Stimulated activated CD8-positive, alpha-beta memory T cell treated with anti-CD3 and anti-CD28 coated beads, Interleukin-2, amount 100 ng/mL, for 1 hour (primary cell): ENCODE data around the gene NHLH2.

ENCODE experiments used
- DNase-seq, 2 donors: peaks; one replicate each; pipeline ENCODE4 v3.0.0-alpha.2; 2020; ENCODE audit warnings: low read depth in 2 of 2

Gene NHLH2

DNA sequence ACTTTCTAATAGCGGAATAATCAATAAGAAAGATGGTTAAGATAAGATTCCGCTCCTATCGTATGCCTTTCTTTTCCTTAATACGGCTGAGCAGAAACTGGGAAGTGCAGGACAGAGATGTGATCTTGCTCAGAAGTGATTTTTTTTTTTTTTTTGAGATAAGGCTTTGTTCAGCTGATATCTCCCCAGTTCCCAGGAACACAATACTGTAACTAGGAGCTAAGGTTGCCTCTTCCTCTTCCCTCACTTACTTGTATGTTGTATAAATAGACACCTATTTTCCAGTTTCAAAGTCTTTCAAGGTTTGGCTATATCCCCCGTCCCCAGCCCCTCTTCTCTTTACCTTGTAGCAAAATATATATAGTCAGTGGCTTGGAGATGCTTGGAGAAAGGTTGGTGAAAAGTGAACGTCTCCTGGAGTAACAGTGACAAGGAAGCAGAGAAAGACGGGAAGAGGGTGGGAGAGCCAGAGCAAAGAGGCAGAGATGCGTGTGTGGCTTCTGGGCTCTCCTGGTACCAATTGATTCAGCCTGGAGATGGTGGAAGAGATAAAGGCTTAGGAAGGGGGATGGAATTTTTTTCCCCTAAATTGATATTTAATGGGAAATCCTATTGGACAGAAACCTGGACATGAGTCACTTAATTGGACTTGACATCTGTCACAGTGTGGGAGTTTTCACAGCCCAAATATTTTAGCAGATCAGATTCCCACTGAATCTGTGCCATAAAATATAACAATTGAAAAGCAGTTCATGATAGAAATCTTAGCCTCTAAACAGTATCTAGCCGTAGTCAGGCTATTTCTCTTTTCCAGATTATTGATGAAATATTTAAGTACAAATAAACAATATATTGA, at the start of gene NHLH2:
Gene NHLH2 (minus strand): TSS at position 522 of the 856 bp plus-strand sequence. CDS start 2,754 bp downstream, outside the sequence.
- no peak for DNase-seq

DNA sequence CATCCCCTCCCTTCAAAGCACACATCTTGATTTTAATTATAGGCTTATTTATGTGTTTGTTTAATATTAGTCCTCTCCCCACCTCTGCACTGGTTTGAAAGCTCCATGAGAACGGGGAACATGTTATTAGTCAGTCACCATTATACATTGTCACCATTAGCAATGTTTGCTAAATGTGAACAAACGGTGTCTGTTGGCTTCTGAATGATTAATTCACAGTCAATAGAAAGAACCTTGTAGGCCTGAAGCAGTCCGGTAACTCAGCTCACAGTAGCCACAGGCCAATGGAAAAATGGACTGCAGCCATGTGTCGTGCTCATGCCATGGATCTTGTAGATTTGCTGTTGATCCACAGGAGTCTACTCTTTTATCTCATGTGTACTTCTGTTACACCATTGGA, 49.7 kb upstream of the NHLH2 start:
- DNase-seq: no peak

DNA sequence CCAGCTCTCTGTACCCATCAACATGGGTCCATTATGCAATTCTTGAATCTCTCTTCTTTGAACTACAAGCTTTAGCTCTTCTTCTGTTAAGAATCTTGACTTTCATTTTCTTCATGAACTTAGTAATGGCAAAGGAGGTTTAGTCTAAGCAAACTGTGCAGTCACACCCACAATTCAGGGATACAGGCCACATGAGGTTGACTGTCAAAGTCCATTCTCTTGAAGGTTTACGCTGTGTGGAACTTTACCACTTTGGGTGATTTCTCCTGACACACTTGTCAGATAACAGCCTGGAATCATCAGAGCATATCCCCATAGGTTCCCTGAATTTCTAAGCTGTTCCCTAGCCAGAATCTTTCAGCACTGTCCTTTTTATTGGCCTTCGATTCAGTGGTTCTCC, 48.0 kb upstream of the NHLH2 start:
- no peak for DNase-seq

DNA sequence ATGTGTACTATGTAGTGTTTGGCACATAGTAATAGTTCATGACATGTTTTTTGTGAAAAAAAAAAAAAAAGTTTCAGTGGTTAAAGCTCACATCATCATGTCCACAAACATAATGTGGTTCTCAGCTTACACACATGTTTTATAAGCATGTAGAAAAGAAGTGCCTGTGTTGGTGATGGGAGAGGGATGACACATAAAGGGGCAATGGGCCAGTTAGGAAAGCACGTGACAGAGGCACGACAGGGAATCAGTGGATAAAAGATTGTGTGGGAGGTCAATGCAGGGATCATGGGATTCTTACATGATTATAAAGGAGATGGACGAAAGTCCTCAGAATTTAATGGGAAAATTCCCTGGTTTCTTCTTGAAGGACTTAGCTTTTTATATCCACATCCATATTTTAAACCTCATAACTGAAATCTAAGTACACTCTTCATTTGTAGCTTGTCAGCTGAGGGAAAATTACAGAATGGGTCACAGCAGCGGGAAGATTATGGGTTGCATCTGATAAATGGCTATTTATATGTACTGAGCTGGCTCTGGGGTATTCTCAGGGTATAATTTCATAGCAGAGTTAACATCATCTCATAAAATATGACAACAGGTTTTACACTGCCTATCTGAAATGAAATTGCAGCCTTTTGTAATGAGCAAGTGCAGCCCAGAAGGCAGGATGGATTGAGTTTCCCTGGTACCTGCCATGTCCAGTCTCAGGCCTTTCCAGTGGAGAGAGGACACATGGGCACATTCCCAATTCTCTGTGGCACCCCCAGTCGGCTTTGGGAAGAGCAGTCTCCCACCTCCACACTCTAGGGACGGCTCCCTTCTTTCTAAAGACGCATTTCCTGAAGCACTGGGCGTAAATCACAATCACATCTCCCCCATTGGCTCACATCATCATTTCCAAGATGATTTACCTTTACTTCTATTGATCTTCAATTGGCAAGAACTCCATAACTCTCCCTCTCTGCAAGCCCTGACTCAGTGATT, 42.3 kb upstream of the NHLH2 start:
- DNase-seq: no peak

DNA sequence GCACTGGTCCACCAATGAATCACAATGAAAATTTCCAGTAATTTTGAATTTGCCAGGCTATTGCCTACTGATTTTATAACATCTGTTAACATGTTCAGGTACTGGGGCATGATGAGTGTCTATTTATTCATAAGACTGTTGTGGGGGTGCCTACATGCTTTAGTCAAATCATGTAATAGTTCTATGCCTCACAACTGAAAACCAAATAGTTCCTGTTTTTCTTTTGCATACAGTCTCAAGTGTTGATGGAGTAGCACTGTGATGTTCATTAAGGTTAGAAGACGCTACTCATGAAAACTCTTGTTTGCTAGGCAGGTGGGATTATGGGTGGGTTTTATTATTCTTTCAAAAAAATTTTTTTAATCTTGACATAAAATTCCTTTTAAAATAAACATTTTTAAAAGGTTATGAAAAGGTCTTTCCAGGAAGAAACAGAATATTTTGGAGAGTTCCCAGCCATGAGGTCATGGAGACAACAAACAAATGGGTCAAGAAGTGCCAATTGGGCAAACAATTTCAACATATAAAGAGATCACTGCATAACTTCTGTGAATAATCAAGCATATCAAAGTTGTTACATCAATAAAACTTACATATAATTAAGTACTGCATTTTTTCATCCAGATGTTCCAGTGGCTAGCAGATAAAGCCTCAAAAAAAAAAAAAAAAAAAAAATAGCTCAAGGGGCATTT, 40.2 kb upstream of the NHLH2 start:
- DNase-seq: no peak

DNA sequence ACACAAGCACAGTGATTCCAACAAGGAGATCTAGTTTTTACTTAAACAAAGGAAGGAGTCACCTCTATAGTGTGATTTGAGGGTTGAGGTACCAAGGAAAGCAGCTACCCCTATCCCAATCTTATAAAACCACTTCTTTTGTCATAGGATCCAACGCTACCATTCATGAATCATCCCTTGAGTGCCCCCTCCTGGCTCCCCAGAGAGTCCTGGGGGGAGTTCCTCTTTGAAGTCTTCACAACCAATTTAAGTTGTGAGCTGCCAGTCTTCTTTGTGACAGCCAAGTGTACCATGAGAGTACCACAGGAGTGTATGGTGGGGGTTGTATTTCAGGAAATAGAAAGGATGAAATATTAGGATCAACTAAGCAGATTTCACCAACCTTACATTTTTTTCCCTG, 39.1 kb upstream of the NHLH2 start:
- DNase-seq: no peak

DNA sequence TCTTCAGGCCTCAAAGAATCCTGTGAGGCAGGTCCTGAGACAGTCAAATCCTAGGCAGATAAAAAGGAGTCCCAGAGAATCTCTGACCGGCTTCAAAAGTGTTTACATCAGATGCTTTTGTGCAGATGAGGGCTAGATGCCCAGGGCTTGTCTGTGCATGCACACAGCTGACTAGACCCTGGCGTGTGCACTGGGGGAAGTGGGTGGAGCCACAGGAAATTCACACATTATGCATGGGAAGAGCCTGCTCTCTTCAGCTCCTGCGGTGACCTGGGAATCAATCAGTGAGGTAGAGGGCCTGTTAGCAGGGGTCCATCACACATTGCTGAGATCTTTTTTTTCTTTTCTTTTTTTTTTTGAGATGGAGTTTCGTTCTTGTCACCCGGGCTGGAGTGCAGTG, 36.6 kb upstream of the NHLH2 start:
- DNase-seq: no peak

DNA sequence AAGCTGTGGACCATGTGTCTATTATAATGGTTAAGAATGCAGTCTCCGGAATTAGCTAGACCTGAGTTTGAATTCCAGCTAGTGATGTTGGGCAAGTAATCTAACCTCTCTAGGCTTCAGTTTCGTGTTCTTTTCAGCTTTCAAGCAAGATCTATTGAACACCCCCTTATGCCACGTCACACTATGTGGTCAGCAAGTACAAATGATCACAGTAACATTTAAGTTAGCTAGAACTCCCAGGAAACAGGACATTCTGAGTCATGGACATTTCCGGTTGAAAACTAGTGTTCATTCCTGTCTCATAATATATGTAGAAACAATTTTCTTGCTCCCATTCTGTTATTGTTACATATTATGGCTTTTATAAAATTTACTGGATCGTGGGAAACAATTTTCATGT, 34.0 kb upstream of the NHLH2 start:
- no peak for DNase-seq

DNA sequence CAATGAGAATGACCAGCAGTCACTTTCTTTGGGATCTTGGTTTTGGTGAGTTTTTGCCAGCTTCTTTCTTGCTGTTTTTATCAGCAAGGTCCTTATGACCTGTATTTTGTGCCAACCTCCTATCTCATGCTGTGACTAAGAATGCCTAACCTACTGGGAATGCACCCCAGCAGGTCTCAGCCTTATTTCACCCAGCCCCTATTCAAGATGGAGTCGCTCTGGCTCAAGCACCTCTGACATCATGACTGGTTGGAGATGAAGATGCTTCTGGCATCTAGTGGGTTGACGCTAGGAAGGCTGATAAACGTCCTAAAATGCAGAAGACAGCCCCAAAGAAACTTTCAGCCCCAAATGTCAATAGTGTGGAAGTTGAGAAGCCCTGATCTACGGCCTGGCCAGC, 33.6 kb upstream of the NHLH2 start:
- DNase-seq: no peak

DNA sequence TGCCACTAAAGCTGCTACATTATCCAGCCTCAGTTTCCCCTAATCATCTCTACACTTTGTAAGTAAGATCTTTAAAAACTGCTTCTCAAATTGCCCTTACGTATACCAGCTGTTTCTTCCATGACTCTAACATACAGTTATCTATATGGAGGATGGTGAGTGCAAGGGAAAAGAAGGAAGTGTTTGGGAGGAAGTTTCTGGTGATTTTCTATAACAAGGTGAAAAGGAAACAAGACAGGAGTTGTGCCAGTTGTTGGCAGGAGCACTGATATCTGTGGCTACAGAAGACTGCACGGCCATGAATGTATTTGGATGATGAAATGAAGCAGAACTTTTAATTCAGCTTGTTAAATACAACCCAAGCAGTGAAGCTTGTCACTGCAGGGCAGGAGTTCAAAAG, 32.3 kb upstream of the NHLH2 start:
- DNase-seq: no peak

DNA sequence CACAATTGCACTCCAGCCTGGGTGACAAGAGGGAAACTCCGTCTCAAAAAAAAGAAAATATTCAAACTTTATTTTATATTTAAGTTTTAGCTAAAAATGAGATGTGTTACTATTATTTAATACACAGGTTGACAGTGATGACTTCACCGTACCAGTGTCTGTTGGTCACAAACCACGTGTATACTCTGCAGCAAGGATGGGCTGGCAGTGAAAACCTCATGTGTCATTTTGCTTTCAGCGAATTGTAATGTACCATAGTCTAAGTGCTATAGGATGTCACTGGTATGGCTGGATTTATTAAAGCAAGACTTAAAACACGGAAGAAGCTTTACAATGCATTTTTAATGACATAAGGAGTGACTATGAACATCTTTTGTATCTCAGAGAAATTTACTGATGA, 28.1 kb upstream of the NHLH2 start:
- no peak for DNase-seq

DNA sequence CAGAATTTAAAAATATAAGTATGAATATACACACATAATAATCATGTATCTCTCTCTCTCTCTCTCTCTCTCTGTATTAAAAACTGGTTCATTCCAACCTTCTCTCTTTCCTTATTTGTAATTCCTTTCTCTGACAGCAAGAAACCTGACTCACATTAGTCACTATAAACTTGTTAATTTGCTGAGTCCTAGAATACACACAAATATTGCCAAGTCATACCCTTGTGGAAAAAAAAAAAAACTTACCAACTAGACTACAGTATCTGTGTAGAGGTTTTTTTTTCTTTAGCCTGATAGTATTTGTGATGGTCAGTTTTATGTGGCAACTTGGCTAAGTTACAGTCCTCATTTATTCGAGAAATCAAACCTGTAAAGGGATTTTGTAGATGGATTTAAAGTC, 26.3 kb upstream of the NHLH2 start:
- DNase-seq: no peak

DNA sequence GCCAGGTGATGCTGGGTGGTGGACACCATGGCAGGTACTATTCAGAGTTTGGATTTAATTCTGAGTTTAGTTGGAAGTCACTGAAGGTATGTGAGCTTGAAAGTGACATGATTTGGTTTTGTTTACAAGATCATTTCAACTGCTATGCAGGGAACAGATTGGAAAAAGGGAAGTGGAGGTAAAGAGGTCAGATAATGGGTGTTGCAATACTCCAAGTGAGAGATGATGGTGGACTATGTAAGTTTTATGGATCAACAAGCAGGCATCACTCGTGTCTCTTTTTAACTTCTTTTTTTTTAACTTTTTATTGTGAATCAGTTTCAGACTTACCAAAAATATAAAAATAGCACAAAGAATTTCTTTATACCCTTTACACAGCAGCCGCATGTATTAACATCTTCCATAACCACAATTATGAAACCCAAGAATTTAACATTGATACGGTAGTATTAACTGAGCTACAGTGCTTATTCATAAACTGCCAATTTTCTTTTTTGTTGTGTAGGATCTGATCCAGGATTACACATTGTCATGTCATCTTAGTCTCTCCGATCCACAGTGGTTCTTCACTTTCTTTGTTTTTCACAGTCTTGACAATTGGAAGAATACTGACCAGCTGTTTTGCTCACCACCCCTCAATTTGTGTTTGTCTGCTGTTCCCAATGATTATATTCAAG, 24.9 kb upstream of the NHLH2 start:
- DNase-seq: no peak

DNA sequence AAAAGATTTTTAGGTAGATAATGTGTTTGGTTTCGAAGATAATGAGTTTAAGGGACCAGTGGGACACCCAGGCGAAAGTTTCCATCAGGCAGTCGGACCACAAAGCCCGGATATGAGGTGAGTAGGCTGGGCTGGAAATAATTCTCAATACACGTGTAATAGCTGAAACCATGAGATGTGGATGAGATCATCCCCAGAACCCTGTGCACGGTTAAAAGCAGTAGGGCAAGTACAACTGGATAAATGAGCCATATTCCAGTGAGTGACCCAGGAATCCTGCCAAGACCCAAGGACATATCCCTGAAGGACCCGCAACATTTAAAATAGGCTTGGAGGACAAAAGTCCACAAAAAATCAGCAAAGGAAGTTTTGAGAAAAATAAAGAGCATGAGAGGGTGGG, 21.5 kb upstream of the NHLH2 start:
- DNase-seq: no peak

DNA sequence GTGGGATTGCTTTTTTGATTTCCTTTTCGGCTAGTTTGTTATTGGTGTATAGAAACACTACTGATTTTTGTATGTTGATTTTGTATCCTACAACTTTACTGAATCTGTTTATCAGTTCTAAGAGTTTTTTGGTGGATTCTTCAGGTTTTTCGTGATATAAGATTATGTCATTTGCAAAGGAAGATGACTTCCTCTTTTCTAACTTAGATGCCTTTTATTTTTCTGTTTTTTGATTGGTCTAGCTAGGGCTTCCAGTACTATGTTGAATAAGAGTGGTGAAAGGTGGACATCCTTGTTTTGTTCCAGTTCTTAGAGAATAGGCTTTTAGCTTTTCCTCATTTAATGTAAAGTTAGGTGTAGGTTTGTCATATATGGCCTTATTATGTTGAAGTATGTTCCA, 13.1 kb upstream of the NHLH2 start:
- no peak for DNase-seq

DNA sequence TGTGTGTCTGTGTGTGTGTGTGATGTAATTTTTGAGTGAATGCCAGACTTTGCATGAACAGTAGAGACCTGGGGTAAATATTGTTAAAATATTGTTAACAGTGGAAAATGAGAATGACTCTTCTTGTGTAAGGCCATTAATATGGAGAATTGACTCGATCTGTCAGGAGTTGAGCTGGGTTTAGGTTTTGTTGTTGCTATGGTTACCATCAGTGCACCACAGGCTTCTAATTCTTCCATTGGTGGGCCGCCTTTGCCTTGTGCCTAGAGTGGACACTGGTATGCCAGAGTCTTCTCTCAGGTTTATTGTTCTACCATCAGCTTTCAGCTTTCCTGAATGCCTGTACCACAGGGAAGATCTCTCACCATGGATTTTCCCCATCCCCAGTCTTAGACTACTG, 10.0 kb upstream of the NHLH2 start:
- DNase-seq: no peak

DNA sequence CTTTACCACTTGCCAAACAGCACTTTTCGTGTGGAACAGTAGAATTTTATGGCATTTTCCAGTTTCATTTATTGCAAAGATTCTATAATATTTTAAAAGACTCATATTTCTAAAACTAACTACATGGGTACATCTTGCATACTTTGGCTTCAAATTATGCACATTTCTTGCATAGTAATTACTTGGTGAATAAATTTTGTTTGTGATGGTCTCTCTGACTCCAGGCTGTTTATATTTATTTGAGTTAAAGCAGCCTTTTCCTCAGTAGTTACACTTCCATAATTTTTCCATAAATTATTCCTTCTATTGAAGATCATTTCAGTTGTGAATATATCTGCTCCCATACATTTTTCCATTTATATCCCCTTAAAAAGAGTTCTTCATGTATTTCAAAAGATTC, 6.9 kb upstream of the NHLH2 start:
- DNase-seq: no peak

DNA sequence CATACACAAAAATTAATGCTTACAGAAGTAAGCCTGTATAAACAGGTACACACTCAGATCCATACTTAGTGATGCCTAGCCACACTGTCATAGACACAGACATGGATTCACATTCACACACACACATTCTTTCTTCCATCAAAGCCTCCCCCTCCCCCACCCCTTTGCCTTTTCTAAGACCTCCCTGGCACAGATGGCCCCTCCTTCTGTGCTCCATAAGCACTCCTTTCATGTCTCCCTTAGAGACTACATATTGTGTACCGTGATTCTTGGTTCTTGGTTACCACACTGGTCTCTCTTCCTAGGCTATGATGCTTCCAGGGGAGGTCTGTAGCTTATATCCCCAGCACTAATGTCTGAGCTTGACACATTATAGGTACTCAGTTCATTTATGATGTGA, 2.0 kb upstream of the NHLH2 start:
- DNase-seq: no peak

DNA sequence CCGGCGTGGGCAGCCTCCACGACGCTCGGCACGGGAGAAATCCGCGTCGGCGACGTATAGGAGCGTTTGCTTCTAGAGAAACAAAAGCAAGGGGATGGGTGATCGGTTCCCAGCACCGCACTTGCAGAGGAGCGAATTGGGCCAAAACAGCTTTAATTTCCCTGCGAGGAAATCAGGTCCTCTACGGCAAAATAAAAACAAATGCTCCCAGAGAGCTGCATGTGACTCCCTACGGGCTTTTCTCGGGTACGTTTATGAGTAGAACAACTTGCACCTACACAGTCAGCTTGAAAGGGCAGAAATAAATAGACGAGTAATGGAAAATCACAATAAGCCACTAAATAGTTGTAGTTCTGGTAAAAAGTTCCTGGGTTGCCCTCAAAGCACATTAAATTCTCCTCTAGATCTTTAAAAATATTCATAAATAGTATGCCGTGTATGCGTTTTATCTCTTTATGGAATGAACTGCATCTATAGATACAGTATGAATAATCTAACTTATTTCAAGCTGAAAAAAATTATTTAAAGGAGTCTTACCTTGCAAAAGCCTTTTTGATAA, 1.2 kb downstream of the NHLH2 start:
- no peak for DNase-seq

DNA sequence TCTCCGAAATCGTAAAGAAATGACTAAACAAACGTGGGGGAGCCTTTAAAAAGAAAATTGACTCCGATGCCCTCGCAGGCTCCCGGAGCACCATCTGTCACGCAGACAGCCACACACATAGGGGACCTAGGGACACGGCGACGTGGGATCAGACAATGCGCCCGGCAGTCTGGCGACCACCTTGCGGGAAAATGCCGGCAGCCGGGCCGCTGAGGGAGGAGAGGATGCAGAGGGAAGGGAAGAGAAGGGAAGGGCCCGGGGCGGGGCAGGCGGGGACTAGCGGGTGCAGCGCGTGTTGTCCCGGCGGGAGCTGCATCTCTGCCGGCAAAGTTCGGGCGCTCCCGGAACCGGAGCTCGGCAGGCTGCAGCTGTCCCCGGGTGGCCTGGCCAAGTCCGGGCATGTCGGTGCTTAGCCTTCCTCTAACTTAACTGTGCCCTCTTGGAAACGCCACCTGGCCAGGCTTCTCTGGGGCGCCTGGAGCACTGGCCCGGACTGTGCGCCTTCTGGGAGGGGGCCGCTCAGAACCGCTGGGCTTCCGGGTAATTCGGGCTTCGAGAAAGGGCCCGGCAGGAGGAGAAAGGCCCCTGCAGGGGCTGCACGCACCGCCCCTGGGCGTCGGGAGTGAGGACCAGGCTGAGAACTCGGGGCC, 1.8 kb downstream of the NHLH2 start:
- DNase-seq: no peak
